GM21423 (cell line): ENCODE measurements around the gene LRTM2.

Experiments used
- ATAC-seq: cut with Tn5 transposase; IDR thresholded peaks from one replicate; pipeline ENCODE4 v1.9.1; 2021; ENCODE audit warnings: mild to moderate bottlenecking, moderate library complexity; ENCODE audit not compliant: unreplicated experiment

The LRTM2 gene

DNA sequence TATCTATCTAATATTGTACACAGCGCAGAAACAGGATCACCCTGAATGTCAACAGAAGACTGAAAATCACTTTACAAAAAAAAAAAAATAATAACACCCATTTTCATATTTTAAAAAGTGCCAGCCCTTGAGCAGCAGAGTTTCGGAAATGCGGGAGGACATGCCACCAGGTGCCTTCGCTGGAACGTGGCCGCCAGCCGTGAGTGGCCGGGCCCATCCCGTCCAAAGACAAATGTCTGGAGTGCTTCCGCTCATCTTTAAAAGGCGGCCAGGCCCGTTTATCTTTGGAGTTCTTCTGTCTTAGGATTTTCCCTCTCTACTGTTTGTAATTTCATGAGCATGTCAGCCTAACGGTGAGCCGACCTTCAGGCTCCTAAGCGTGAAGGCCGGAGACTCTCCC is 43.5 kb downstream of the LRTM2 start:
- no peak for ATAC-seq

DNA sequence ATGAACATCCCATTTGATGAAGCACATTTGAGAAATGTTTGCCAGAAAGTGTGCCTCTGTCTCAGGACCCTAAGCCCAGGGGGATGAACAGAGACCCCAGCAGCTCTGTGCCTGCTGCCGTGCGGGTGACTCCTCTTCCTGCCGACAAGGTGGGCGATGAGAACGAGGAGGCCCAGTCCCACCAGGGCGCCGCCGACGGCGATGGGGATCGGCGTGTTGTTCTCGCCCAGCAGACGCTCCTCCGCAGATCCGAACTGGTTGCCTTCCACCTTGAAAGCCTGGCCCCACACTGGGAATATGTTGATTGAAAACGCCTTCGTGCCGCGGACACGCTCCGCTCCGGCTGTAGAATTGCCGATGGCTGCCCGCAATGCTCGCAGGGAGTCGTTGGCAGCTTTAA is 44.1 kb downstream of the LRTM2 start:
- ATAC-seq = no peak

DNA sequence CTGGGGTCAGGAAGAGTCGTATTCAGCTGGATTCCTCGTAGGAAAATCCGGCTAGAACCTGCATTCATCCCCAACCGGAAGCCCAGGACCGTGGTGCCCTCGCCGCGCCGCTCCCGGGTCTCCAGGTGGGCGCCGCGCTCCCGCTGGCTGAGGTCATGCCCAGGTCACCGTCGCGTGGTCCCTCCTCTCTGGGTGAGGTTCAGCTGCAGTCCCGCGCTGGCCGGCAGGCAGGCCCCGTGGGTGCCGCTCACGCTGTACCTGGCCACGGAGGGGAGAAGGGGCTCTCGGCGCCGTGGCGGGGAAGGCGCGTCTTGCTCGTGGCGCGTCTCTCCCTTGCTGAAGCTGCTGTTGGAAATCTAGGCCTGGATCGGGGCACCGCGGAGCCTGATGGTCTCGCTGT is 44.5 kb downstream of the LRTM2 start:
- ATAC-seq = no peak

DNA sequence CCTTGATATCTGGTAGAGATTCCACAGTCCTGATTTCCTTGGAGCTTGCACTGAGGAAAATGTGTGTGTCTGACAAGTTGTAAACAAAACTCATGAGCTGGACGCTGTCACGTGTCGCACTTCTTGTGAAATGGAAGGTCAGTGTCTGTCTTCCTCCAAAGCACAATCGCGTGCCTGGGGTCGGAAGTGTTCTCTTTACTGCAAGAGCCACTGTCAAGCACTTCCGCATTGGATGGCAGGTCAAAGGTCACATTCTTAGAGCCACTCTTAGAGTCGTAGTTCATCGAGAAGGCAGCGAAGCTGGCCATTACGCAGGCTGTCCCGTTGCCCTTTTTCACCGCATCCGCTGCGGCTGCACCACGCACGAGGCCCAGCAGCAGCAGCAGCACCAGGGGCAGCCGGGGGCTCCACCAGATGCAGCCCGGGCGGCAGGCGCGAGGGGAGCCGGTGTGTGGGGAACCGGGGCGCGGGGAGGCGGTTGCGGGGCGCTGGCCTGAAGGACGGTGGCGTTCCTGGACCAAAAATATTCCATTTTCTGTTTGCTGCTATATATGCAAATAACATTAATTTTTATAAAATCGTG is 45.0 kb downstream of the LRTM2 start:
- no peak for ATAC-seq

DNA sequence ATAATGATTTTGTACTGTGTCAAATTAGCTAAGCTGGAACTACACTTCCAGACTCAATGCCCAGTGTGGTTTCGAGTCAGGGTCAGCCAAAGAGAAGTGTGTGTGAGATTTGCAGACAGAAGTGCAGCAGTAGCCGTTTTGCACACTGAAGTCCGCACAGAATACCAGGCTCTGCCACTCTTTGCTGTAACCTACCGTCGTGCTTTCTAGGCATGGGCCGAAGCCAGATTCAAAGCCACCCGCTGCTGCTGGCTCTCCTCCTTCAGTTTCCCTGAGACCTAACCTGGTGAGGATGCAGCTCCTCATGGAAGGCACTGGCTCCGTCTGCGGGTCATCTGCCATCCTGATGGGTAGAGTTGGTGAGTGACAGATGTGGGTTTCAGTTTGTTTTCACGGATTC is 48.8 kb downstream of the LRTM2 start:
- ATAC-seq = no peak

DNA sequence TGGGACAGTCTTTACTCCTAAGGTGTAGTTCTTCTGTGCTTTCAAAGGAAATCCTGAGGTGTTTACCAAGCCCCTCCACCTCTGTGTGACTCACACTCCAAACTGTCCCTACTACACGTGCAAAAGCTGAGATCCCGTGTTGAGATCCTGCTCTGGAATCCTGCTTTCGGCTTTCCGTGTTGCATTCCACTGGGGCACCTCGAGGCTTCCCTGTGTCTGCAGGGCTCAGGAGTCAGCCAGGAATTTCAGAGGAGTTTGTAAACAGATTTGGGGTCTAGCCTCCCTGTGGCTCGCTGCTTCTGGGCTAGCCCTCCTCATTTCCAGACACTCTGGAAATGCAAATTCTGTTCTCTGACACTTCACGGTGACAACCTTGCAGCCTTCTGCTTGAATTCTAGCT is 49.7 kb downstream of the LRTM2 start:
- ATAC-seq = no peak

DNA sequence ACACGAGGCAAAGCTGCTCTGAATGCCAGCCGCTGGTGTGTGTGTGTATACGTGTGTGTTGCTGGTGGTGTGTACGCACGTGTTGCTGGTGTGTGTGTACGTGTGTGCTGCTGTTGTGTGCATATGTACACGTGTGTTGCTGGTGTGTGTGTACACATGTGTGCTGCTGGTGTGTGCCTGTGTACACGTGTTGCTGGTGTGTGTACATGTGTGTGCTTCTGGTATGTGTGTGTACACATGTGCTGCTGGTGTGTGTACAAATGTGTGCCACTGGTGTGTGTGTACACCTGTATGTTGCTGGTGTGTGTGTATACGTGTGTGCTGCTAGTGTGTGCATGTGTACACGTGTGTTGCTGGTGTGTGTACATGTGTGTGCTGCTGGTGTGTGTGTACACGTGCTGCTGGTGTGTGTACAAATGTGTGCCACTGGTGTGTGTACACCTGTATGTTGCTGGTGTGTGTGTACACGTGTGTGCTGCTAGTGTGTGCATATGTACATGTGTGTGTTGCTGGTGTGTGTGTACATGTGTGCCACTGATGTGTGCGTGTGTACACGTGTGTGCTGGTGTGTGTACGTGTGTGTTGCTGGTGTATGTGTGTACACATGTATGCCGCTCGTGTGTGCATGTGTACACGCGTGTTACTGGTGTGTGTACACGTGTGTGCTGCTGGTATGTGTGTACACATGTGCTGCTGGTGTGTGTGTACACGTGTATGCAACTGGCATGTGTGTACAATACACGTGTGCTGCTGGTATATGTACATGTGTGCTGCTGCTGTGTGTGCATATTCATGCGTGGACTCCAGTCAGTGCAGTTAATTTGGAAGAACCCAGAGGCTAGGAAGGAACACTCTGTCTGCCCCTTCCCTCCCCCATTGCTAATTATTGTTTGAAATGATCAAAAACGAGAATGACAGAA is 50.9 kb downstream of the LRTM2 start:
- ATAC-seq = no peak

DNA sequence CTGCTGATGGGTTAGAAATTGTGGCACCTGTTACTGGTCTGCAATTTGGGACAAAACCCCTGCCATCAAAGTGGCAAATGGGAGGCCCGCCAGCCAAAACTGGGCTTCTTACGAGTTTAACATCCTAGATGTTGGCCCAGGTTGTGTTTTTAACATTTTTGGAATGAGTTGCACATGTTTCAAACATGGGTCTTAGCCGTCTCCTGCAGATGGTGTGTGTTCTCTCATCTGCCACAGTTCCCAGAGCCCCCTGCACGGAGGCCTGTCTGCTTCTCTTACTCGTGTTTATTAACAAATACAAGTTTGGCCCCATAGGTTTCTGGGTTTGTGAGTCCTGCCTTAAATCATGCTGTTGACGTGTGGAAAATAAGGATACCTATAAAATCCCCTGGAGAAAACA is 51.6 kb downstream of the LRTM2 start:
- ATAC-seq = no peak

DNA sequence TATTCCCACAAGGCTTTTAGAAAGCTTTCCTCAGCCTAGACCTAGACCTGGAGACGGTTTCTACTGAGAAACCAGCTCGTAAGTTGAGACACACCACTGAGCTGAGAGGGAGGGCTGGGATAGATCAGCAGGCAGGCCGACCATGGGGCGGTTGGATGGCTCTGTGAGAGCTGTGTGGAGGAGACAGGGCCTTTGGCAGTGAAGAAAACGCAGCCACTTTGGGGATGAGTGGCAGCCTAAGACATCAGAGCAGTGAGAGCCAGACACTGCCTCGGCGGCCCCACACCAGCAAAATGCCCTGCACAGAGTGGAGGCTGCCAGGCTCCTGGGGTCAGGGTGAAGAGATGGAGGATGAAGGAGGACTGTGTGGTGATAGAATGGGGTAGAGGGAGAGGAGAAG is 52.1 kb downstream of the LRTM2 start:
- ATAC-seq = no peak

DNA sequence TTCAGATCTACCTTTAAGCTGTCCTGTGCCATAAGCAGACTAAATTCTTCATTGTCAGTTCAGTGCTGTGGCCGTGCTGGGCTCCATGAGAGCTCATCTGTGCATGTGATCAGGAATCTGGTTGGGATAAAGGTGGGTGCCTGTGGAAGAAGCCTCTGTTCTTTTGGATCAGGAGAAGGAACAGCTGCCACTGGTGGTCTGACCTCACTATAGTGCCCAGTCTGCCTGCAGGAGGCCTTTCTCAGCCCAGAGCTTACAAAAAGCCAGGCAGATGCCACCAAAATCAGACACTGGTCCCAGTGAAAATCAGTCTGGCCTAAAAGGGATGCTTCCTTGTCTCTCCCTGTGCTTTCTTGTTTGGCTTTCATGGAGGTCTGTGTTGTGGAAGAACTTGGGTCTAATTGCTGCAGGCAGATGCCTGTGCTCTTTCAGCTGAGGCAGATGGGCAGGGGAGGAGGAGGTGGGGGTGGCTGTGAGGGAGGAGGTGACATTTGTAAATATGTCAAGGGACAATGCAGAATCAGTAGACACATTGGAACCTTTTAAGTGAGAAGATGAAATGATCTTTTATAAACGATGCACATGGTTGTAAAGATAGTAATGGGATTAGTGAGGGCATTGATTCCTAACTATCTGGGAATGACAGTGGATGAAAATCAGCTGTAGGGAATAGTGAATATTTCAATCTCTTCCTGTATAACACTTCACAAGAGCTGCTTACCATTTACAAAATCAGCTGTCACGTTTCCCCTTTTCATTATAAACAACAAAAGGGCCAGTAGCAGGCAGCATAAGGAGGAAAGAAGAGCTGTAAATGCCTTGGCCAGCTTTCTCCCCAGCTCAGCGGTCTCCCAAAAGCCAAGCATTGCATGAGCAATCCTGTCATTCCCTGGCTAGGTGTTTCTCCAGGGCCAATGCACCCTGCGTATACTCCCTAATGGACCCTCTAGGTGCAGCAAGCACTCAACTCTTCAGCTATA is 53.5 kb downstream of the LRTM2 start:
- ATAC-seq = no peak

DNA sequence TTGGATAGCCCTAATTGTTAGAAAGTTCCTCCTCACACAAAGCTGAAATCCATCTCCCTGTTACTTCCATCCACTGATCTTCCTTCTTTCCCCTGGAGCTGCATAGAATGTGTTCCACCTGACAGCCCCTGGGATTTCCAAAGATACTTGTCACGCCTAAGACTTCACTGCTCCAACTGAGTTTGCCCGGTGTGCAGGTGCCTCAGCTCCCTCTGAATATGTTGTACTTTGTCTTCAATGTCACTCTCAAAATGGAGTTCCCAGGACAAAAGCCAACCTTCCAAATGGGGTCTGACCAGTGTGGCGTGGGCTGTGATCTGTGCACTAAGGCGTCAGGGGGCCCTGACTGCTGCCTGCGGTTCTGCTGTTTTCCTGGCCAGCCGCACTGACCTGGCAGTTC is 55.2 kb downstream of the LRTM2 start:
- ATAC-seq = no peak

DNA sequence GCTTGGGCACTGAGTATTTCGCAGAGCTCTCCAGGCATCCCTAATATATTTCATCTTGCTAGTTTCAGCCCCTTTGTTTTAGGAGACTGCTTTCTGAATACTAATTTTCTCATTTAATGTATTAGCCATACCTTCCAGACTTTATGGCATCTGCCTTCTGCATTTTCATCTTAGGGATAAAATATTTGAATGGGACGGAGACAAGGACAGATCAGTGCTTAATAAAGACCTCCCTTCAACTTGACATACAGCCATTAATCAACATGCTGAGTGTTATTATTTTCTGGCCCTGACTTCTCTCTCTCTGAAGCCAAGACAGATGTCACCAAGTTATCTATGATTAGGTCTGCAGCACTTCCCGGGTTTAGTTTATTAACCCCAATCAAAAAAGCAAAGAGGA is 55.7 kb downstream of the LRTM2 start:
- ATAC-seq = no peak

DNA sequence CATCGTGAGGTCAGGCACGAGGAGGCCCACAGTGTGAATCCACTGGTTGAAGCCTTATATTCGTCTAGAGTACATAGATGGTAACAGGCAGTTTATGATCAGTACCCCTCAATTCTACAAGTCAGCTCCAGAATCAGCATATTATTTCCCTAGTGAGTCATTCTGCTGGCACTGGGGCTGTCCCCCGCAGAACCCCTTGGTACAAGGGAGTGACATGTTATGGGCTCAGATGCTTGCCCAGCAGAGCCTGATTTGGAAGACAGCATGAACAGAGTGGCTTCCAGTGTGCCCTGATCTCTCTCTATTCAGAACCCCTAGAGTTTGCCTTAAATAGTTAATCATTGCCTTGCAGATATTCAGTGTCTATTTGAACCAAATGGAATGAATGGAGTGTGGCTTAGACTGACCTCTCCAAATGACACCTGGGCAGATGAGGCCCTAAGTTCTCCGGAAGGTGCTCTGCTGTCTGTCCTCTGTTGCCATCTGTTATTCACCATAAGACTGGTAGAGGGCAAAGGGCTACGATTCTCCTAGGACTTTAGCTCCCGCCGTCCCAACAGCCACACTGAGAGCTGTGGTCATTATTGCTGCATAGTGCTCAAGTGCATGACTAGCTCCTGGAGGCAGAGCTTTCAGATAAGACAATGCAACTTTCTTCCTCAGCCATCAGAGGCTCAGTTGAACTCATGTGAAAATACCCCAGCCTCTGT is 57.0 kb downstream of the LRTM2 start:
- no peak for ATAC-seq

DNA sequence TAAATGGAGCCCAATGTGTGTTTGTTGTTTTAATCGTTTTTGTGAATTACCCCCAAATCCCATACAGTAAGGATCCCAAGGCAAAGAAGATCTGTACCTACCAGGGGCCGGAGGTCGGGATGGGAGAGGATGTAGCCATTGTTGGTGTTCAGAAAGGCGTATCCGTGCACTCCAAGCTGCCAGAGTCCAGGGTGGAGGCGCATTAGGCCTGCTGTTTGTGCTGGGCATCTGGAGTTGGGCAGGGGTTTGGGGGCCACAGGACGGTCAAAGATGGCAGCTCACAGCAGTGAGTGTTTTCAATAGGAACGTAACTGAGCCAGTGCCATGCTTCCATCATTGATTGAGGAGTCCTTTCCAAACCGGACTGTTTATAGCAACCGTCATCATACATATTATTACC is 57.8 kb downstream of the LRTM2 start:
- no peak for ATAC-seq

DNA sequence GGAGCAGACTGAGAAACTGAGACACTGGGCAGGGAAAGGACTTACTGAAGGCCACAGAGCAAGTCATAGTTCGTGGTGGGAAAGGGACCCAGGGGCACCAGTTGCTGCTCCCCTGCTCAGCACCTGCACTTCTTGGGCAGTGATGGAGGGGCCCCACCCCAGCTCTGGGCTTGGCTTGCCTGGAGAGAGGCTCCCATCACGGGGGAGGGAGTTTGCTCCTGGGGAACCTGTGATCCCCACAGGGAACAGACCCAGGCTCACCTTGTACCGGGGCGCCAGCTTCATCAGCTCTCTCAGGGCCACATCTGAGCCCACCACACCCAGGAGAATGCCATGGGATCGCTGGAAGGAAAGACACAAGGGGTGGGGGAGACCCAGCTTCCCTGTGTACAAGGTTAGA is 58.3 kb downstream of the LRTM2 start:
- ATAC-seq = no peak

DNA sequence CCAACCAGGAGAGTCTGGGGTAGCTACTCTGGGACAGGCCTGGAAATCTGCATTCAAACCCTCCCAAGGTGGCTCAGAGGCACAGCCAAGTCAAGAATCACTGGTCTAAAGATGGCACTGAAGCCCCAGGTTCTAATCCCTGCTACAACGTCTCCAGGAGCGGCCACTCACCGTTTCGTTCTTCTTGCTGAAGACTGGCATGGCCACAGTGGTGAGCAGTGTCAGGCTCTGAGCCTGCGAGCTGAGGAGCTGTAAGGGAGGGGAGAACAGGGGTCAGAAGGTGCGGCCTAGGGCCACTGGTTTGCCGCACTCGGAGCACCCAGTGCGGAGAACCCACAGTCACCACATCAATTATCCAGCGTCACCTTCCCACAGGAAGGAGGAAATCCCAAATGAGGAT is 59.3 kb downstream of the LRTM2 start:
- no peak for ATAC-seq

DNA sequence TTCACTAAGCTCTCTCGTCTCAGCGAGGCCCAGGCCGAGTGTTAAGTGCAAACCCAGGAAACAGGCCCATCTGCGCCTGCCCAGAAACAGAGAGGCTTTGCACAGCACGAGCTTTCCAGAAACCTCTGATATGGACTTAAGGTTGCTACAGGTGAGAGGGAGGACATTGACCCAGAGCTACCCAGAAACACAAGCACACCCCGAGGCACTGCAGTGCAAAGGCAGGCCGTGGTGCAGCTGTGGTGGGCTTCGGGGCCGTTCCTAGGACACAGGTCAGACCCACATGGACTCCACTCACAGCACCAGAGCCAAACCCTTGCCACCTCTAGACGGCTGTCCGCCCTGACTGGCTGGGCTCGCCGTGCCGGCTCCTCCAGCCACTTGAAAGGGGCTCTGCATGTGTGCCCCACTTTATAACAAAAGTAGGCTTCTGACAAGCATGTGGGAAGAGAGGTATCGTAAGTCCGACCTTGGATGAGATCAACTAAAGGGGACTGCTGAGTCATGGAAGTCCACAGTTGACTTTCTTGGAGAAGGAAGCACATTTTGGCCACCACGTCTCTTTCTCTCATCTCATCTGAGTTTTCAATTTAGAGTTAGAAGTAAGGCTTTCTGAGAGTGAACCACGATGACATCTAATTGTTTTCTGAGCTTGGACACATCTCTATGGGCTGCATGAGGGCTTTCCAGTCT is 59.9 kb downstream of the LRTM2 start:
- ATAC-seq = no peak

DNA sequence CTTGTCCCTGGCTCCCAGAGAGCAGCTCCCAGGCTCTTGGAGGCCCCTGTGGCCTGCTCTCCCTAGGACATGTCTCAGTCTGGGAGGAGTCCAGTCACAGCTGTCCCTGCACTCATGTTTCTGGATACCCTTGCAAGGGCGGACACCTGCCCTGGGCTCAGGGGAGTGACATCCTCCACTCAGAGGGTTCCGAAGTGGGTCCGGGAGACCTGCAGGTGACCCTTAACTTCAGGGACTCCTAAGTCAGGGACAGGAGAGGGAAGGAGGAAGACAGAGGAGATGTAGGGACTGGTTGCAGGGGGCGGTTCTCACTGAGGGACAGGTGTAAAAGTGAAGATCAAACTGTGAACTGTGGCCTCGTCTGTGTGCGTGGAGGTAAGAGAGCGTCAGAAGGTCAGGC is 60.5 kb downstream of the LRTM2 start:
- ATAC-seq = no peak

DNA sequence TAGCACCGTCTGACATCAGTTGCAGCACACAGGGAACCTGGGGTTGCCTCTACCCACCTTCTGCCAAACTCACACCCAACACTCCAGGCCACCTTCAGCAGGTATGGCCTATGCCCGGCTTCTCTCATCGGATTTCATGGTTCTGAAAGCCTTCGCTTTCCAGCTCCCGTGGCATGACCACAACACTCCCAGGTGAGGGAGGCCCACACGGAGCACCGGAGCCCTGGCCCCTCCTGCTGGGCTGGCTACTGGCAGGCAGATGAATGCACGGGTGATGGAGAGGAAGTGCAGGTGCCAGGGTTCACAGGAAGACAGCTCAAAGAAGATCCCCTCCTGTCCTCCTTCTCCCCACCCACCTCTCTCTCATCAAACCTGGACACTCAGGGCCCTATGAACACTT is 60.9 kb downstream of the LRTM2 start:
- ATAC-seq = no peak

DNA sequence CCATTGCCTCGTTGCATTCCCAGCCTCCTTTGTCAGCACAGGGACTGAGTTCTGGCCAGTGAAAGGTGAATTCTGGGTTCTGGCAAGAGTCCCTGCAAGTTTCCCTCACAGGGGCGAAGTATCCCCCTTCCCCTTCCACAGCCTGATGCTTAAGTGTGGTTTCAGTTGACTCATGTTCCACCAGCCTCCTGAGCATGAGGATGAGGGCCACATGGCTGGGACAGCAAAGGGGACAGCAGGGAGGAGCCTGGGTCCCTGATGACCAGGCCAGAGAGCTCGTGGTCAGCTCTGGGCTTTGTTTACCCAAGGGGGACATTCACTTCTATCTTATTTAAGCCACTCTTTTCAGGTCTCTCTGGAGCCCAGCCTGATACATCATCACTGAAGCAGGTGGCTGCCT is 61.6 kb downstream of the LRTM2 start:
- ATAC-seq = no peak
